ENCODE data around the gene PRPH. TPM values are rescaled to one million over a fixed set of nuclear protein-coding genes. Genes with fewer than 3 reads are reported as not detected.

PRPH gene
- total and polyA plus RNA-seq, 9 of the 15 experiments (the other 6 are each of a cell fraction or from before 2014, with no cell fraction given), result 0.27 to 1.9 (median 1.3) TPM; not detected in 1

DNA sequence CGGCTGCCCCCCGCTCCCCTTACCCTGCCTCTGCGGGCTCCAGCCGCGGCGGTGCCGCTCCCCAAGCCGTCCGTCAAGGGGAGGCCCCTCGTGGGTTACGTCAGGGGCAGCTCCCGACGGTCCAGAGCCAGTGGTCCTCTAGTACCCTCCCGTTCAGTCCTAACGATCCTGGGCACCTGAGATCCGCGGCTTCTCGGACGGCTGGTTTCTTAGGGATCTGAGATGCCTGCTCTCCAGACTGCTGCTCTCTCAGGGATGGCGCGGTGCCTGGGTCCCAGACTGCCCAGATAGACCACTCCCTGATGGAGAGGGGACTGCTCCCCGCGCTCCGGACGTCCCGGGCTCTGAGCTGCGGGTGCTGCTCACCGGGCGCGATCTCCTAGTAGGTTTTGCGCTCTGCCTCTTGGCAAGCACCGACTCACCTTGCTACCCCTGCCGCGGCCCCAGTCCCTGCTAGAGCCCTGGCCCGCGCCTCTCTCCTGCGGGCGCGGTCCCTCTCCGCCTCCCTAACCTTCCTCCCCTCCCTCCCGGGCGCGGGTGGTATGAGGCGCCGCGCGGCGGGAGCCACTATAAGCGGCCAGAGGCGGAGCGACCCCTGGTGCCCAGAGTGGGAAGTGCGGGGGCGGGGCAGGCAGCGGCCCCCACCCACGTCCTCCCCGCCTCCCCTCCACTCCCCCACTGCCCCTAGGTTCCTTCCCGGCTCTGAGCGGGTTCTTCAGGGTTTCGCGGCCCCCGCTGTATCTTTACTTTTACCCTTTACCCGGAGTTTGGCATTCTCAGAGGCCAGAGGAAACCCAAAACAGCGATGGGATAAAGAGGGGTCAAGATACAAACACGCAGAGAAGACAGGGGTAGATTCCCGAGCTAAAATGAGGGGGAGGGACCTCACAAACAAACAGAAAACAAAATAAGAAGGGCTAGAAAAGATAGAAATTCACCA, 42.0 kb downstream of the PRPH start, which contains the start of gene C1QL4 (continued):
- TF ChIP-seq HDAC6 (IDR thresholded peaks at IDR 0.05; ENCODE audit: low read depth, low read length) (no peak), ZNF41 (CRISPR knock-in tag; conservative IDR thresholded peaks at IDR 0.05) (no peak), OTX1 (CRISPR knock-in tag; IDR thresholded peaks at IDR 0.05) (no peak), ILF3 (IDR thresholded peaks at IDR 0.05; ENCODE audit: borderline replicate concordance) (no peak), BRD4 (IDR thresholded peaks at IDR 0.05) (no peak), NUFIP1 (IDR thresholded peaks at IDR 0.05; ENCODE audit: partially characterized antibody) (no peak), ZNF384 (IDR thresholded peaks at IDR 0.05; ENCODE audit: low read depth, low read length) (no peak), RFX7 (CRISPR knock-in tag; IDR thresholded peaks at IDR 0.05) (no peak), CREB1 (IDR thresholded peaks at IDR 0.05) (peak; percentile 46), CREB1 (CRISPR knock-in tag; IDR thresholded peaks at IDR 0.05) (no peak), CHD4 (IDR thresholded peaks at IDR 0.05; ENCODE audit: insufficient read depth, insufficient replicate concordance, low read depth, low read length, poor library complexity, severe bottlenecking) (no peak), KLF16 (IDR thresholded peaks at IDR 0.05) (peak; percentile 53; the same call in 1 of the 2 replicates), NFE2L1 (tag; IDR thresholded peaks at IDR 0.05; ENCODE audit: borderline replicate concordance, low read depth) (no peak), TSC22D4 (tag; IDR thresholded peaks at IDR 0.05) (no peak), NFXL1 (CRISPR knock-in tag; IDR thresholded peaks at IDR 0.05) (no peak), HCFC1 (IDR thresholded peaks at IDR 0.05; ENCODE audit: low read depth, low read length) (no peak), ZNF217 (CRISPR knock-in tag; IDR thresholded peaks at IDR 0.05) (no peak), TARDBP (IDR thresholded peaks at IDR 0.05) (no peak), SIN3A (IDR thresholded peaks at IDR 0.05; ENCODE audit: borderline replicate concordance in 2 of 2, control insufficient read depth in 1 of 2, low read depth in 2 of 2, low read length in 2 of 2) (0 out of 4 replicates have a peak, but pooled peaks of 1 of the 2 experiments have one; percentile 8), YY1 (IDR thresholded peaks at IDR 0.05; ENCODE audit: borderline replicate concordance in 1 of 3, control insufficient read depth in 1 of 3, extremely low read depth in 1 of 3, insufficient read depth in 3 of 3, insufficient read length in 1 of 3, insufficient replicate concordance in 2 of 3, low read depth in 1 of 3, low read length in 2 of 3) (peak in 2 of 3 experiments; percentile 30 to 46)
- TF ChIP-seq, protein P1, sequence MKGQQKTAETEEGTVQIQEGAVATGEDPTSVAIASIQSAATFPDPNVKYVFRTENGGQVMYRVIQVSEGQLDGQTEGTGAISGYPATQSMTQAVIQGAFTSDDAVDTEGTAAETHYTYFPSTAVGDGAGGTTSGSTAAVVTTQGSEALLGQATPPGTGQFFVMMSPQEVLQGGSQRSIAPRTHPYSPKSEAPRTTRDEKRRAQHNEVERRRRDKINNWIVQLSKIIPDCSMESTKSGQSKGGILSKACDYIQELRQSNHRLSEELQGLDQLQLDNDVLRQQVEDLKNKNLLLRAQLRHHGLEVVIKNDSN (CRISPR knock-in tag; IDR thresholded peaks at IDR 0.05), result peak; percentile 30; the same call in 1 of the 2 replicates
- TF ChIP-seq, protein P2, sequence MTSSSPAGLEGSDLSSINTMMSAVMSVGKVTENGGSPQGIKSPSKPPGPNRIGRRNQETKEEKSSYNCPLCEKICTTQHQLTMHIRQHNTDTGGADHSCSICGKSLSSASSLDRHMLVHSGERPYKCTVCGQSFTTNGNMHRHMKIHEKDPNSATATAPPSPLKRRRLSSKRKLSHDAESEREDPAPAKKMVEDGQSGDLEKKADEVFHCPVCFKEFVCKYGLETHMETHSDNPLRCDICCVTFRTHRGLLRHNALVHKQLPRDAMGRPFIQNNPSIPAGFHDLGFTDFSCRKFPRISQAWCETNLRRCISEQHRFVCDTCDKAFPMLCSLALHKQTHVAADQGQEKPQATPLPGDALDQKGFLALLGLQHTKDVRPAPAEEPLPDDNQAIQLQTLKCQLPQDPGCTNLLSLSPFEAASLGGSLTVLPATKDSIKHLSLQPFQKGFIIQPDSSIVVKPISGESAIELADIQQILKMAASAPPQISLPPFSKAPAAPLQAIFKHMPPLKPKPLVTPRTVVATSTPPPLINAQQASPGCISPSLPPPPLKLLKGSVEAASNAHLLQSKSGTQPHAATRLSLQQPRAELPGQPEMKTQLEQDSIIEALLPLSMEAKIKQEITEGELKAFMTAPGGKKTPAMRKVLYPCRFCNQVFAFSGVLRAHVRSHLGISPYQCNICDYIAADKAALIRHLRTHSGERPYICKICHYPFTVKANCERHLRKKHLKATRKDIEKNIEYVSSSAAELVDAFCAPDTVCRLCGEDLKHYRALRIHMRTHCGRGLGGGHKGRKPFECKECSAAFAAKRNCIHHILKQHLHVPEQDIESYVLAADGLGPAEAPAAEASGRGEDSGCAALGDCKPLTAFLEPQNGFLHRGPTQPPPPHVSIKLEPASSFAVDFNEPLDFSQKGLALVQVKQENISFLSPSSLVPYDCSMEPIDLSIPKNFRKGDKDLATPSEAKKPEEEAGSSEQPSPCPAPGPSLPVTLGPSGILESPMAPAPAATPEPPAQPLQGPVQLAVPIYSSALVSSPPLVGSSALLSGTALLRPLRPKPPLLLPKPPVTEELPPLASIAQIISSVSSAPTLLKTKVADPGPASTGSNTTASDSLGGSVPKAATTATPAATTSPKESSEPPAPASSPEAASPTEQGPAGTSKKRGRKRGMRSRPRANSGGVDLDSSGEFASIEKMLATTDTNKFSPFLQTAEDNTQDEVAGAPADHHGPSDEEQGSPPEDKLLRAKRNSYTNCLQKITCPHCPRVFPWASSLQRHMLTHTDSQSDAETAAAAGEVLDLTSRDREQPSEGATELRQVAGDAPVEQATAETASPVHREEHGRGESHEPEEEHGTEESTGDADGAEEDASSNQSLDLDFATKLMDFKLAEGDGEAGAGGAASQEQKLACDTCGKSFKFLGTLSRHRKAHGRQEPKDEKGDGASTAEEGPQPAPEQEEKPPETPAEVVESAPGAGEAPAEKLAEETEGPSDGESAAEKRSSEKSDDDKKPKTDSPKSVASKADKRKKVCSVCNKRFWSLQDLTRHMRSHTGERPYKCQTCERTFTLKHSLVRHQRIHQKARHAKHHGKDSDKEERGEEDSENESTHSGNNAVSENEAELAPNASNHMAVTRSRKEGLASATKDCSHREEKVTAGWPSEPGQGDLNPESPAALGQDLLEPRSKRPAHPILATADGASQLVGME (CRISPR knock-in tag; IDR thresholded peaks at IDR 0.05), result no peak

All from K562 (cell line).